HG02678 (cell line): ENCODE measurements around the gene ZNFX1.
"Not testable (repeated sequence)": the region's sequence is repeated elsewhere in the genome, so short reads cannot be mapped to it uniquely, and the experiment has no call there.

ENCODE experiments used
- ATAC-seq: cut with Tn5 transposase; IDR thresholded peaks from one replicate; pipeline ENCODE4 v1.9.1; 2021; ENCODE audit warnings: mild to moderate bottlenecking, moderate library complexity; ENCODE audit not compliant: unreplicated experiment

Gene ZNFX1

GRCh38 chr20:49216991-49217578 lies 60.8 kb downstream of the ZNFX1 start:
- no peak for ATAC-seq

GRCh38 chr20:49215232-49215631 lies 62.6 kb downstream of the ZNFX1 start:
- no peak for ATAC-seq

- ATAC-seq, result no peak
Observed at GRCh38 chr20:49214571-49214970, 63.3 kb downstream of the ZNFX1 start.

GRCh38 chr20:49210757-49211110 lies 67.1 kb downstream of the ZNFX1 start:
- ATAC-seq, result no peak

- ATAC-seq, result no peak
Observed at GRCh38 chr20:49210101-49210756, 67.6 kb downstream of the ZNFX1 start.

GRCh38 chr20:49207076-49207475 lies 70.8 kb downstream of the ZNFX1 start:
- no peak for ATAC-seq

- no peak for ATAC-seq
Observed at GRCh38 chr20:49203746-49204145, 74.1 kb downstream of the ZNFX1 start.

GRCh38 chr20:49203011-49203410 lies 74.8 kb downstream of the ZNFX1 start:
- no peak for ATAC-seq

GRCh38 chr20:49199729-49200293 lies 78.0 kb downstream of the ZNFX1 start:
- no peak for ATAC-seq

- not testable (repeated sequence) for ATAC-seq
Observed at GRCh38 chr20:49192944-49193518, 84.8 kb downstream of the ZNFX1 start.
